Breast epithelium (tissue), 4 donors: ENCODE results near the gene TXNDC2. TPM values are rescaled to one million over a fixed set of nuclear protein-coding genes. Genes with fewer than 3 reads are reported as not detected.

Experiments
- DNase-seq, 2 donors: peaks; one replicate each; pipeline ENCODE4 v3.0.0-alpha.2; 2019; ENCODE audit warnings: low spot score in 2 of 2
- H3K27ac ChIP-seq, 2 donors: fragments of 200-600 bp; sonication (generic) in 1 of 2; one replicate each; pipeline ENCODE4 v1.5.1; 2016 to 2019; ENCODE audit warnings: mild to moderate bottlenecking in 1 of 2
- H3K27me3 ChIP-seq, 2 donors: fragments of 200-600 bp; sonication (generic) in 1 of 2; one replicate each; pipeline versions ENCODE4 v1.5.1 to v1.6.0; 2017 to 2019; ENCODE audit warnings: control low read depth in 1 of 2, mild to moderate bottlenecking in 1 of 2
- H3K36me3 ChIP-seq: fragments of 200-600 bp; one replicate; pipeline ENCODE4 v1.5.1; 2019
- H3K4me1 ChIP-seq, 2 donors: fragments of 200-600 bp; sonication (generic); one replicate each; pipeline ENCODE4 v1.5.1; 2016 to 2019; ENCODE audit warnings: control low read depth in 1 of 2
- H3K4me3 ChIP-seq, 3 donors: fragments of 200-600 bp; sonication (generic); 1 replicate in 2 of 3; 2 replicates in 1 of 3; pipeline ENCODE4 v1.5.1; 2016 to 2019; ENCODE audit warnings: mild to moderate bottlenecking in 3 of 3, moderate library complexity in 2 of 3
- H3K9me3 ChIP-seq, 2 donors: fragments of 200-600 bp; sonication (generic) in 1 of 2; one replicate each; pipeline ENCODE4 v1.5.1; 2016 to 2019; ENCODE audit warnings: control low read depth in 1 of 2
- CTCF ChIP-seq, 3 donors: fragments of 450-650 bp; IDR thresholded peaks; one replicate each; pipeline ENCODE4 v1.5.1; 2016 to 2017; ENCODE audit warnings: antibody characterized with exemption in 3 of 3, mild to moderate bottlenecking in 3 of 3, moderate library complexity in 3 of 3
- POLR2A ChIP-seq: fragments of 450-650 bp; IDR thresholded peaks from one replicate; pipeline ENCODE4 v1.6.1; 2016; ENCODE audit warnings: antibody characterized with exemption, mild to moderate bottlenecking, moderate library complexity
- POLR2AphosphoS5 ChIP-seq, 3 donors: sonication (generic); formaldehyde crosslinking; IDR thresholded peaks; one replicate each; pipeline ENCODE4 v1.6.1; 2017; ENCODE audit warnings: antibody characterized with exemption in 3 of 3
- intact Hi-C: fragments of 100-400 bp; cut with DNase I; formaldehyde crosslinking; loops from one replicate; pipeline ENCODE4 v1.15.1; 2023; ENCODE audit warnings: low total_unique reads
- total RNA-seq, 3 donors: library from RNA; depleted of rRNA; stranded (reverse); fragments of >200 nt; gene quantifications; one replicate each; pipeline ENCODE4 v1.1.0, GENCODE V29; 2016

The TXNDC2 gene
- total RNA-seq, 3 donors from 2014 or later: 0.16 TPM; not detected in 2

GRCh38 chr18:9865764-9866490, 19.8 kb upstream of the TXNDC2 start:
- Histone ChIP-seq H3K27ac (no peak overlapping the region), H3K9me3 (peaks cover 0 to 11% of the 10 kb centered on the region in 2 donors), H3K4me1 (peaks cover 0 to 10% of the 10 kb centered on the region in 2 donors), H3K27me3 (no peaks in the 10 kb centered on the region), H3K4me3 (no peak overlapping the region), H3K36me3 (no peaks in the 10 kb centered on the region)
- DNase-seq: no peak
- TF ChIP-seq POLR2A: no peak
- TF ChIP-seq CTCF (IDR thresholded peaks at IDR 0.05): no peak
- no peak for TF ChIP-seq POLR2AphosphoS5 (IDR thresholded peaks at IDR 0.05)
- intact Hi-C loops: no loop called here

- H3K4me3 ChIP-seq: no peak overlapping the region
- intact Hi-C loops: loop anchor here (1.0 kb wide), 1 partner anchor 10 kb away; no protein-coding TSS in a partner anchor
- no peak for TF ChIP-seq POLR2A
- no peak for TF ChIP-seq POLR2AphosphoS5 (IDR thresholded peaks at IDR 0.05)
- no peak for TF ChIP-seq CTCF (IDR thresholded peaks at IDR 0.05)
- DNase-seq: no peak
- H3K36me3 ChIP-seq: no peaks in the 10 kb centered on the region
- peaks cover 0 to 11% of the 10 kb centered on the region in 2 donors for H3K9me3 ChIP-seq
- no peak overlapping the region for H3K27ac ChIP-seq
- no peaks in the 10 kb centered on the region for H3K27me3 ChIP-seq
- H3K4me1 ChIP-seq: peaks cover 0 to 10% of the 10 kb centered on the region in 2 donors
Observed at GRCh38 chr18:9866627-9867026, 19.1 kb upstream of the TXNDC2 start.

GRCh38 chr18:9867071-9867594, 18.6 kb upstream of the TXNDC2 start:
- H3K36me3 ChIP-seq: no peaks in the 10 kb centered on the region
- intact Hi-C loops: loop anchor here (1.0 kb wide), 1 partner anchor 9 kb away; no protein-coding TSS in a partner anchor
- H3K4me1 ChIP-seq: peaks cover 0 to 10% of the 10 kb centered on the region in 2 donors
- TF ChIP-seq CTCF (IDR thresholded peaks at IDR 0.05) (no peak), POLR2A (no peak), POLR2AphosphoS5 (IDR thresholded peaks at IDR 0.05) (no peak)
- H3K4me3 ChIP-seq: no peak overlapping the region
- no peak for DNase-seq
- peaks cover 0 to 11% of the 10 kb centered on the region in 2 donors for H3K9me3 ChIP-seq
- no peaks in the 10 kb centered on the region for H3K27me3 ChIP-seq
- no peak overlapping the region for H3K27ac ChIP-seq

GRCh38 chr18:9868857-9869714, 16.7 kb upstream of the TXNDC2 start:
- Histone ChIP-seq H3K4me1 (peaks cover 0 to 4% of the 10 kb centered on the region in 2 donors), H3K36me3 (no peaks in the 10 kb centered on the region), H3K4me3 (no peak overlapping the region), H3K27ac (no peak overlapping the region), H3K27me3 (no peaks in the 10 kb centered on the region), H3K9me3 (peaks cover 0 to 11% of the 10 kb centered on the region in 2 donors)
- TF ChIP-seq CTCF (IDR thresholded peaks at IDR 0.05) (no peak), POLR2AphosphoS5 (IDR thresholded peaks at IDR 0.05) (no peak), POLR2A (no peak)
- no peak for DNase-seq
- intact Hi-C loops: no loop called here
